PC-3 (cell line): ENCODE measurements around the gene FITM2. TPM values are rescaled to one million over a fixed set of nuclear protein-coding genes. Genes with fewer than 3 reads are reported as not detected.

Experiments used
- ATAC-seq: fragments of 200-7000 bp; cut with Tn5 transposase; 2 replicates; pipeline ENCODE4 v1.9.1; 2020; ENCODE audit warnings: mild to moderate bottlenecking, moderate library complexity
- BruUV-seq: library from RNA; stranded (reverse); fragments of 400-500 nt; replicated peaks from 2 replicates; lab custom pipeline; 2021; lab: Mats Ljungman, UMichigan
- CTCF ChIA-PET: fragments of 300-600 bp; sonication (Branson Sonifier 250); formaldehyde crosslinking; loops from one replicate; lab custom pipeline; 2022; ENCODE audit warnings: antibody characterized with exemption; lab: Charles Lee
- POLR2A ChIA-PET: fragments of 300-600 bp; sonication (Branson Sonifier 250); formaldehyde crosslinking; loops from one replicate; lab custom pipeline; 2022; ENCODE audit warnings: antibody characterized with exemption; ENCODE audit not compliant: unreplicated experiment; lab: Charles Lee
- DNase-seq: peaks from one replicate; pipeline ENCODE4 v3.0.0-alpha.2; 2015
- H2AFZ ChIP-seq: fragments of 300-600 bp; sonication (generic); 2 replicates; pipeline ENCODE4 v1.6.0; 2016; ENCODE audit warnings: antibody characterized with exemption, low read length
- H3F3A ChIP-seq: fragments of 300-600 bp; sonication (generic); one replicate; pipeline ENCODE4 v1.6.0; 2017; ENCODE audit warnings: antibody characterized with exemption, low read length, control low read depth, mild to moderate bottlenecking; ENCODE audit not compliant: unreplicated experiment
- H3K27ac ChIP-seq: fragments of 300-600 bp; sonication (generic); 2 replicates; pipeline ENCODE4 v1.5.1; 2016; ENCODE audit warnings: mild to moderate bottlenecking, low read length
- H3K27me3 ChIP-seq: fragments of 300-600 bp; sonication (generic); 2 replicates; pipeline ENCODE4 v1.6.1; 2016; ENCODE audit warnings: low read length, mixed read lengths
- H3K36me3 ChIP-seq: fragments of 300-600 bp; sonication (generic); 2 replicates; pipeline ENCODE4 v1.6.1; 2016; ENCODE audit warnings: low read depth, mixed run types, low read length, mixed read lengths
- H3K4me1 ChIP-seq: fragments of 300-600 bp; sonication (generic); 2 replicates; pipeline ENCODE4 v1.5.1; 2016; ENCODE audit warnings: low read length; ENCODE audit not compliant: insufficient read depth
- H3K4me2 ChIP-seq: fragments of 300-600 bp; sonication (generic); 2 replicates; pipeline ENCODE4 v1.6.0; 2016; ENCODE audit warnings: low read length
- H3K4me3 ChIP-seq: fragments of 300-600 bp; sonication (generic); 2 replicates; pipeline ENCODE4 v1.5.1; 2016; ENCODE audit warnings: mild to moderate bottlenecking, low read length, mixed read lengths
- H3K79me2 ChIP-seq: fragments of 300-600 bp; sonication (generic); 2 replicates; pipeline ENCODE4 v1.6.1; 2017; ENCODE audit warnings: low read length, mixed read lengths
- H3K9ac ChIP-seq: fragments of 300-600 bp; sonication (generic); 2 replicates; pipeline ENCODE4 v1.6.0; 2016; ENCODE audit warnings: mild to moderate bottlenecking, low read length
- H3K9me2 ChIP-seq: fragments of 300-600 bp; sonication (generic); replicated peaks from 2 replicates; pipeline ENCODE4 v1.6.1; 2016; ENCODE audit warnings: mixed run types, low read length, mixed read lengths
- H3K9me3 ChIP-seq: fragments of 300-600 bp; sonication (generic); 2 replicates; pipeline ENCODE4 v1.6.1; 2016; ENCODE audit warnings: low read length, mixed read lengths
- H4K20me1 ChIP-seq: fragments of 300-600 bp; sonication (generic); 2 replicates; pipeline ENCODE4 v1.6.1; 2016; ENCODE audit warnings: low read length, mixed read lengths
- EZH2 ChIP-seq: fragments of 300-600 bp; sonication (generic); IDR thresholded peaks from one replicate; pipeline ENCODE4 v1.6.1; 2017; ENCODE audit warnings: antibody characterized with exemption, mild to moderate bottlenecking, low read length; ENCODE audit not compliant: unreplicated experiment
- EZH2phosphoT487 ChIP-seq: fragments of 300-600 bp; sonication (generic); IDR thresholded peaks from 2 replicates; pipeline ENCODE4 v1.6.1; 2018; ENCODE audit warnings: mild to moderate bottlenecking, antibody characterized with exemption, low read length, borderline replicate concordance
- intact Hi-C: fragments of 100-400 bp; cut with micrococcal nuclease; formaldehyde crosslinking; loops from 2 replicates; pipeline ENCODE4 v1.9.0; 2023
- total RNA-seq: library from RNA; depleted of rRNA; stranded (reverse); fragments of >200 nt; gene quantifications from 2 replicates; pipeline ENCODE4 v1.2.3, GENCODE V29; 2014
- TF ChIP-seq, protein P1 (sequence below): fragments of 300-600 bp; sonication (generic); conservative IDR thresholded peaks from 2 replicates; pipeline ENCODE4 v1.5.1; 2017; ENCODE audit warnings: antibody characterized with exemption, low read depth, mild to moderate bottlenecking, low read length

Gene FITM2
- total RNA-seq, 1 experiment from 2014 or later, result 8.8 TPM

DNA sequence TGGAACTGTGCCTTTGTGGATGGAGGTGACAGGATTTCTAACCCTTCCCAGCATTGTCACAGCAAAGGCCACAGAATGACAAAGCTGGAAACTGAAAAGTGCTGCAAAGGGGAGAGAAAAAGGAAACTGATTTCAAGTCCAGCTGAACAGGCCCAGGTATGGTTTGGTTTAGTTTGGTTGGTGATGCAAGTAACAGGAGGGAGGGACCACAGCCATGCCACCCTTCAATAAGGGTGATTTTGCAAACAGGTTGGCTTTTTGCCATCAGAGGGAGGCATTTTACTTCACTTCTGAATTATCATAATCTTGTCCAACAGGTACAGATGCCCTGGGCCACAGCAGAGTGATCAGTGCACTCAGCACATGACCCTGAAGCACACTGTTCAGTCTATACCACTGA lies 6.6 kb downstream of the FITM2 start:
- H3K36me3 ChIP-seq, result no peaks in the 10 kb centered on the region
- CTCF ChIA-PET, result no interaction called here
- H2AFZ ChIP-seq, result no peak overlapping the region
- peaks cover under 1% of the 10 kb centered on the region; the same call in 1 of the 2 replicates for H3K4me1 ChIP-seq
- POLR2A ChIA-PET, result no interaction called here
- H3K9ac ChIP-seq, result no peak overlapping the region
- no peak overlapping the region for H3K4me2 ChIP-seq
- H3K27me3 ChIP-seq, result no peaks in the 10 kb centered on the region
- H4K20me1 ChIP-seq, result no peaks in the 10 kb centered on the region
- H3K4me3 ChIP-seq, result no peak overlapping the region
- intact Hi-C loops, result no loop called here
- no peaks in the 10 kb centered on the region for H3K9me3 ChIP-seq
- DNase-seq (no peak), ATAC-seq (no peak)
- H3K27ac ChIP-seq, result no peak overlapping the region
- TF ChIP-seq EZH2, result no peak
- peaks cover 10% of the 10 kb centered on the region for H3K79me2 ChIP-seq
- BruUV-seq, result no TSS peak
- H3K9me2 ChIP-seq, result no peaks in the 10 kb centered on the region
- H3F3A ChIP-seq, result no peaks in the 10 kb centered on the region

DNA sequence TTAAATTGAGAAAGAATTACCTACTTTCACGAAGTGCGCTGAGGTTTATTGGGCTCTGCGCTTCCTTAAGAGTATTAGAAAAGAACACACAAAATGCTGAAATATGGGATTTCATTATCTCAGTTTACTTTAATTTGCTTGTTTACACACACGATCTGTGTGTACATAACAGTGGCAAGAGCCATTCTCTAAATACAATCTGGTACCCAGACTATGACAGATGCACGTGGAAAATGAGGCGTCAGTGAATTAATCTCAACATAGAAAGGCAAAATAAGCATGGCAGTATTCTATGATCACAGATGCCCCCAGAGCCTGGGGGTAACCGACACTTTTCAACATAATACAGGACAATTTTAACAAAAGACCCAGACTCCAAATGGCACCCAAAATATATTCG lies 8.3 kb downstream of the FITM2 start:
- H3K27ac ChIP-seq, result no peak overlapping the region
- intact Hi-C loops, result no loop called here
- CTCF ChIA-PET, result no interaction called here

DNA sequence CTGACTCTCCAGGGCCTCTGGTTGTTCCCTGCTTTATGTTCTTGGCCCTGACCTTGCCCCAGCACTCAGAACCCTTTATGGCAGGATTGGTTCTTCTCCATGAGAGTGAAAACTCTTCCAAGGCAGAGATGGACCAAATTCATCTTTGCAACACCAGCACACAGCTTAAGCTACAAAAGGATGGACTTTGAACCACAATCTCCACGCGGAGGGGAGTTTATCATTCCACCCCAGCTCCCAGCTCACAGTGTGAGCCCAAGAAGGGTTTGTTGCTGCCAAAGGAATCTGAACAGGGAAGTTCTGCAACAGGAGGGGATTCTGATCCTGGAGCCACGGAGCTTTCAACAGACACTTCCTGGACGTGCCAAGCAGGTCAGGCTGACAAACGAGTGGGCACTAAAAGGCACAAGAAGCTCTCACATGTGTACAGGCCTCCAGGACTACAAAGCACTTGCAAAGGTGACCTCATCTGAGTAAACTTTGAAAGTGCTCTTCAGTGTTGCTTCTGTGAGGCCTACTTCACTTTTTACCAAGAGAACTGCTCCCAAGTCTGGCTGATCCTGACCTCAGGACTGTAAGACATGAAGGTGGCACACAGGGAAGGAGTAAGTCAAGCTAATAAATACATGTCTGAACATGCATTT lies 8.9 kb downstream of the FITM2 start:
- no peaks in the 10 kb centered on the region for H3K36me3 ChIP-seq
- no peaks in the 10 kb centered on the region for H3K27me3 ChIP-seq
- no peak overlapping the region for H3K4me3 ChIP-seq
- H3K79me2 ChIP-seq, result no peaks in the 10 kb centered on the region
- no peak overlapping the region for H3K9ac ChIP-seq
- H3K27ac ChIP-seq, result no peak overlapping the region
- TF ChIP-seq EZH2phosphoT487 (no peak), EZH2 (no peak)
- TF ChIP-seq, protein P1, sequence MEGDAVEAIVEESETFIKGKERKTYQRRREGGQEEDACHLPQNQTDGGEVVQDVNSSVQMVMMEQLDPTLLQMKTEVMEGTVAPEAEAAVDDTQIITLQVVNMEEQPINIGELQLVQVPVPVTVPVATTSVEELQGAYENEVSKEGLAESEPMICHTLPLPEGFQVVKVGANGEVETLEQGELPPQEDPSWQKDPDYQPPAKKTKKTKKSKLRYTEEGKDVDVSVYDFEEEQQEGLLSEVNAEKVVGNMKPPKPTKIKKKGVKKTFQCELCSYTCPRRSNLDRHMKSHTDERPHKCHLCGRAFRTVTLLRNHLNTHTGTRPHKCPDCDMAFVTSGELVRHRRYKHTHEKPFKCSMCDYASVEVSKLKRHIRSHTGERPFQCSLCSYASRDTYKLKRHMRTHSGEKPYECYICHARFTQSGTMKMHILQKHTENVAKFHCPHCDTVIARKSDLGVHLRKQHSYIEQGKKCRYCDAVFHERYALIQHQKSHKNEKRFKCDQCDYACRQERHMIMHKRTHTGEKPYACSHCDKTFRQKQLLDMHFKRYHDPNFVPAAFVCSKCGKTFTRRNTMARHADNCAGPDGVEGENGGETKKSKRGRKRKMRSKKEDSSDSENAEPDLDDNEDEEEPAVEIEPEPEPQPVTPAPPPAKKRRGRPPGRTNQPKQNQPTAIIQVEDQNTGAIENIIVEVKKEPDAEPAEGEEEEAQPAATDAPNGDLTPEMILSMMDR, result no peak
- H3K4me1 ChIP-seq, result no peaks in the 10 kb centered on the region
- H3K9me3 ChIP-seq, result no peaks in the 10 kb centered on the region
- CTCF ChIA-PET, result no interaction called here
- no peak overlapping the region for H2AFZ ChIP-seq
- H3K9me2 ChIP-seq, result no peaks in the 10 kb centered on the region
- POLR2A ChIA-PET, result no interaction called here
- intact Hi-C loops, result no loop called here
- no peaks in the 10 kb centered on the region for H3F3A ChIP-seq
- no peaks in the 10 kb centered on the region for H4K20me1 ChIP-seq
- H3K4me2 ChIP-seq, result no peak overlapping the region
- DNase-seq, result no peak
- no peak for ATAC-seq
- no TSS peak for BruUV-seq

More for the DNA sequence above, 8.3 kb downstream of the FITM2 start:
- Histone ChIP-seq H3K4me1 (no peaks in the 10 kb centered on the region), H4K20me1 (no peaks in the 10 kb centered on the region), H3K9me3 (no peaks in the 10 kb centered on the region), H3K9me2 (no peaks in the 10 kb centered on the region), H3K4me2 (no peak overlapping the region), H3K9ac (no peak overlapping the region), H2AFZ (no peak overlapping the region), H3K27me3 (no peaks in the 10 kb centered on the region), H3K79me2 (no peaks in the 10 kb centered on the region), H3K36me3 (no peaks in the 10 kb centered on the region), H3K4me3 (no peak overlapping the region), H3F3A (no peaks in the 10 kb centered on the region)
- DNase-seq (no peak), ATAC-seq (no peak)
- TF ChIP-seq, protein P1, result no peak
- TF ChIP-seq EZH2, result no peak
- no peak for TF ChIP-seq EZH2phosphoT487
- no TSS peak for BruUV-seq
- POLR2A ChIA-PET, result no interaction called here
